Activated CD4-positive, alpha-beta T cell treated with anti-CD3 and anti-CD28 coated beads for 1 hour (primary cell): ENCODE results near the gene TRIM72.
"Not testable (repeated sequence)": the region's sequence is repeated elsewhere in the genome, so short reads cannot be mapped to it uniquely, and the experiment has no call there.

ENCODE experiments used
- DNase-seq: peaks from one replicate; pipeline ENCODE4 v3.0.0-alpha.2; 2020

The TRIM72 gene

DNA sequence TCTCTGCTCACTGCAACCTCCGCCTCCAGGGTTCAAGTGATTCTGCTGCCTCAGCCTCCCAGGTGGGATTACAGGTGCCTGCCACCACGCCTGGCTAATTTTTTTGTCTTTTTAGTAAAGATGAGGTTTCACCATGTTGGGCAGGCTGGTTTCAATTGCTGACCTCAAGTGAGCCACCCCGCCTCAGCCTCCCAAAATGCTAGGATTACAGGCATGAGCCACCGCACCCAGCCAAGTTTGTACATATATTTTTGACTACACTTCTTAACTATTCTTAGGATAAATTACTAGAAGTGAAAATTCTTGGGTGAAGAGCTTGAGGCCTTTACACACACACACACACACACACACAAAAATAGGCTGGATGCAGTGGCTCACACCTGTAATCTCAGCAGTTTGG lies 44.4 kb downstream of the TRIM72 start:
- no peak for DNase-seq

DNA sequence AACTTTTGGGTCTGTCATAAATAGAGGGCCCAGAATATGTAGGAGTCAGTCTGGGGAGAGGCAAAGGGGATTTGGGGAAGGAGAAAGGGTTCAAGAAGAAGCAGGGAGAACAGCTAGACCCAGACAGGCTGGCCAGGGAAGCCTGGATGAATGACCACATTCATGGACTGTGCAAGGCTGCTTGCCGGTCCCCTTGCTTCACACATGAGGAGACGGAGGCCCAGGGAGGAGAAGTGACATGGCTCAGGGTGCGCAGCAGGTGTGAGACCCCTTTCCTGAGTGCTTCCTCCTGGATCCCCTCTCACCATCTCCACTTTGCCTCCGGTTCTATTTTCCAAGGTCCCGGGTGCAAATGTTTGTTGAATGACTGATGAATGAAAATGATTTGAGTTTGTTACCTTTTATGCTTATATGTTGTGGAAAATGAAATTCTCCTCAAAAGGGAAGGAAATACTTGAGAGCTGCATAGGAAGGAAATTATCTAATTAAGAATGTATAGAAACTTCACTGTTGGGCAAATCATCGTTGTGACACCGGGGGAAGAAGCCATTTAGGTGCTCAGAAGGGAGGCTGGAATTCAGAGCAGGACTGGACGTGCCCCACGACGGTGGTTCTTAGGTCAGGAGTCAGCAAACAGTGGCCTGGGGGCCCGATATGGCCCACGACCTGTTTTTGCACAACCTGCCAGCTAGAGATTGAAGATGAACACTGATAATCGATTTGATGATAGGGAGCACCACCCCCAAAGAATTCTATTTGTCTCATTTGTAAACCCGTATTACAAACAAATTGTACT lies 46.4 kb downstream of the TRIM72 start:
- DNase-seq: no peak

DNA sequence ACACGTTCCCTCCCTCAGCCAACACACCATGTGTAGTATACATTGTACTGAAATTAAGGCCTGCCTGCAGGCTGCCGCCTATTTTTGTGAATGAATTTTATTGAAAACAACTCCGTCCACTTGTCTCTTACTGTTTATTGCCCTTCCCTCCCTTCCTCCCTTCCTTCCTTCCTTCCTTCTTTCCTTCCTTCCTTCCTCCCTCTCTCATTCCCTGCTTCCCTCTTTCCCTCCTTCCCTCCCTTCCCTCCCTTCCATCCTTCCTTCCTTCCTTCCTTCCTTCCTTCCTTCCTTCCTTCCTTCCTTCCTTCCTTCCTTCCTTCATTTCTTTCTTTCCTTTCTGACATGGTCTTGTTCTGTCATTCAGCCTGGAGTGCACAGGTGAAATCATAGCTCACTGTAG lies 48.2 kb downstream of the TRIM72 start:
- DNase-seq: no peak

DNA sequence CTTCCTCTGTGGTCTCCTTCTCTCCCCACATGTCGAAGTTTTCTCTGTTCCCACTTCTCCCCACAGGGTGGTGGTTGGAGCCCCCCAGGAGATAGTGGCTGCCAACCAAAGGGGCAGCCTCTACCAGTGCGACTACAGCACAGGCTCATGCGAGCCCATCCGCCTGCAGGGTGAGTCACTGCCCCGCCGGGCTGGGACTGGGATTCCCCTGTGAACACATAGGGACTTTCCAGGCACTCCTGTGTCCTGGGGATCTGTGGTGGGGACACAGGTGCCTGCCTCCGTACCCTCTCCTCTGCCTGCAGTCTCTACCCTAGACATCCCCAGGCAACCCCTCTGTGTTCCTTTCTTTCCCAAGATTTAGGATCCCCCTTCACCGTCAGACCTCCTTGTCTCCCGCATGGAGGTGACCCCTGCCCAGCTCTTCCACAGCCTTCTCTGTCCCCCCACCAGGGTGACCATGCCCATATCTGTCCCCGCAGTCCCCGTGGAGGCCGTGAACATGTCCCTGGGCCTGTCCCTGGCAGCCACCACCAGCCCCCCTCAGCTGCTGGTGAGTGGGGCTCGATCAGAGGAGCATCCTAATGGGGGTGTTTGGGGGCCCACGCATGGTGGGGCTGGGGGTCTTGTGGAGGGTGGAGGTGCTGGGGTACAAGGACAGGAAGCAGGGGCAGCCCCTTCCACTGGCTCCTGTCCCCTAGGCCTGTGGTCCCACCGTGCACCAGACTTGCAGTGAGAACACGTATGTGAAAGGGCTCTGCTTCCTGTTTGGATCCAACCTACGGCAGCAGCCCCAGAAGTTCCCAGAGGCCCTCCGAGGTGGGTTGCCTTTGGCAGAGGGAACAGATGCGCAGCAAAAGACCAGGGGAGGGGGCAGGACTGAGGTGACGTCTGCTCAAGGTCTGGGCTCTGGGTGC lies 51.7 kb downstream of the TRIM72 start:
- peak; percentile 33 for DNase-seq

DNA sequence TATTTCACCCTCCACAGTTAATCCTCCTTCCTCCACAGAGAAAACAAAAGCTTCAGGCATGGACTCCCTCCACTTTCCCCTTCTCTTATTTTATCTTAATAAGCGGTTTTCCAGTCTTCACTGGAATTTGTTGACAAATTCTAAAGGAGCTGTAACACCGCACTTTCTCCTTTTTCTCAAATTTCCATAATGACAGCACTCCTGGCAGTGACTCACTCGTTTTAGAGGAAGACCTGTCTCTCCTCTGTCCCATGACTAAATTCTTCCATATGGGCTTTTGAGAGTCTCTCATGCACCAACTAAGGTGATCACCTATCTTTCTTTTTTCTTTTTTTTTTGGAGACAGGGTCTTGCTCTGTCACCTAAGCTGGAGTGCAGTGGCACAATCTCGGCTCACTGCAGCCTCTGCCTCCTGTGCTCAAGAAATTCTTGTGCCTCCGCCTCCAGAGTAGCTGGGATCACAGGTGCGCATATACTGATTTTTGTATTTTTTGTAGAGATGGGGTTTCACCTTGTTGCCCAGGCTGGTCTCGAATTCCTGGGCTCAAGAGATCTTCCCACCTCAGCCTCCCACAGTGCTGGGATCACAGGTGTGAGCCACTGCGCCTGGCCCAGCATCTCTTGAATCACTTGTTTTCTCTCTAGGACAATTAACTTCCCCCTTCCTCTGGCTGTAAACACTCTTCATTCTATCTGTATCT lies 53.6 kb downstream of the TRIM72 start:
- DNase-seq: no peak

DNA sequence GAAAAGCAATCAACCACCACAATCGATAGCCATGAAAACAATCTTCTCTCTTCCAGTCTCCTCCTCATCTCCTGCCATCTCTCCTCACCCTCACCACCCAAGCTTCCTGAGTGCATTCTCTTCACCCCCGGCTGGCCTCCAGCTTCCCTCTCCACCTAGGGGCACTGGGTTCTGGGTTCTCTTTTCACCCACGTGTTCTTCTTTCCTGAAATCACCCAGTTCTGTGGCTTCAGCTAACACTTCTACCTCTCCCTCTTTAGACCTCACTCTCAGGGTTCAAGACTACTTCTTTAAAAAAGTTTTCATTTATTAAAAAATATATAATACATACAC lies 54.1 kb downstream of the TRIM72 start:
- no peak for DNase-seq

DNA sequence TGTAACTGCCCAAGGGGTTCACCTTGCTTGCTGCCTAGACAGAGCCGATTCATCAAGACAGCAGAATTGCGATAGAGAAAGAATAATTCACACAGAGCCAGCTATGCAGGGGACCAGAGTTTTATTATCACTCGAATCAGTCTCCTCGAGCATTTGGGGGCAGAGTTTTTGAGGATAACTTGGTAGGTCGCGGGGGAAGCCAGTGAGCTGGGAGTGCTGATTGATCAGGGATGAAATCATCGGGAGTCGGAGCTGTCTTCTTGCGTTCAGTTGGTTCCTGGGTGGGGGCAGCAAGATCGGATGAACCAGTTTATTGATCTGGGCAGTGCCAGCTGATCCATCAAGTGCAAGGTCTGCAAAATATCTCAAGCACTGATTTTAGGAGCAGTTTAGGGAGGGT lies 55.0 kb downstream of the TRIM72 start:
- no peak for DNase-seq

DNA sequence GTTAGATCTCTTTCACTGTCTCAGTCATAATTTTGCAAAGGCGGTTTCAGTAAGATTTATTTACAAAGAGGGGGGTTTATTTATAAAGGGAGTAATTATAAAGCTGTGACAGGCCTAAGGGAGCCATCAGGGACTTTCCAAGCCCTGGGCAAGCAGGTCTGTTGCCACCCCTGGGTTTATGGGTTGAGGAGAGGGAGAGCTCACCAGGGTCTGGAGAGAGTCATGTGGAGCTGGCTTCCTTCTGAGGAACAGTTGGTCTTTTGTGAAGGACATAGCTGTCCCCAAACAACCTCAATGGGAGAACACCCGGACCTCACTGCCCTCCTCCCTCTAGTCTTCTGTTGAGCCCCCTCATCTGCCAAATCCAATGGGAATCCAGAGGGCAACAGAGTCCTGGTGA lies 55.6 kb downstream of the TRIM72 start:
- no peak for DNase-seq

DNA sequence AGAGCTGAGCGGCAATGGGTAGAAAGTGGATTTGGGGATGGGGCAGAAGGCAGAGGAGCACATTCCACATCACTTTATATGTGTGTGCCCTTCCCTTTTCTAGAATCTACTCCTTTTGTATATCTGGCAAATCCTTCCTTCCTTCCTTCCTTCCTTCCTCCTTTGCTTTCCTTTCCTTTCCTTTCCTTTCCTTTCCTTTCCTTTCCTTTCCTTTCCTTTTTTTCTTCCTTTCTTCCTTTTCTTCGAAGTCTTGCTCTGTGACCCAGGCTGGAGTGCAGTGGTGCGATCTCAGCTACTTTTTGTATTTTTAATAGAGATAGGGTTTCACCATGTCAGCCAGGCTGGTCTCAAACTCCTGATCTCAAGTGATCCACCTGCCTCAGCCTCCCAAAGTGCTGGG lies 56.1 kb downstream of the TRIM72 start:
- not testable (repeated sequence) for DNase-seq

DNA sequence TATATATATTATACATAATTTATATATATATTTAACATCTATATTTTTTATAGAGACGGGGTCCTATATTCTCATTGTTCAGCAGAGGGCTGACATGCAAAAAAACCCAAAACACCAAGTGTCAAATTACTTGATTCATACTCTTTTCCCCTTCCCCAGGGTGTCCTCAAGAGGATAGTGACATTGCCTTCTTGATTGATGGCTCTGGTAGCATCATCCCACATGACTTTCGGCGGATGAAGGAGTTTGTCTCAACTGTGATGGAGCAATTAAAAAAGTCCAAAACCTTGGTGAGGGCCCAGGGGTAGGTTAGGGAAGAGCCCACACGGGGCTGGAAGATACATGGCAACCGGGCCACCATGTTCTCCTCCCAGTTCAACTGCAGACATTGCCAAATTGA lies 56.9 kb downstream of the TRIM72 start:
- DNase-seq: no peak

DNA sequence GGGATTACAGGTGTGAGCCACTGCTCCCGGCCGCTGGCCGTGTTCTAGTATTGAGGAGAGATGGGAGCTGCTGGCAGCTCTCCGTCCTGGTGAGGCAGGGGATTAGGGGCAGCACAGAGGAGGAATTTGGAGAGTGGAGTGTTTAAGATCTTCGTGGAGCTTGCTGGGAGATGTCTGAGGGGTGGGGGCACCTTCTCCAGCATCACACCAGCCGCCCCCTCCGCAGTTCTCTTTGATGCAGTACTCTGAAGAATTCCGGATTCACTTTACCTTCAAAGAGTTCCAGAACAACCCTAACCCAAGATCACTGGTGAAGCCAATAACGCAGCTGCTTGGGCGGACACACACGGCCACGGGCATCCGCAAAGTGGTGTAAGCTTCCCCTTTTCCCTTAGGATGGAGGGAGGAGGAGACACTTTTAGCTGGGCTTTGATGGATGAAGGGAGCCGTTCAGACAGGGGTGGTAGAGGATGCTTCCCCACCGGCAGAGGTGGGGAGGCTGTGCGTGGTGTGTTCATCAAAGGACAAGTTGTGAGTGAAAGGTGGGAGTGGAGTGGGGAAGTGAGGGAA lies 57.8 kb downstream of the TRIM72 start:
- no peak for DNase-seq

DNA sequence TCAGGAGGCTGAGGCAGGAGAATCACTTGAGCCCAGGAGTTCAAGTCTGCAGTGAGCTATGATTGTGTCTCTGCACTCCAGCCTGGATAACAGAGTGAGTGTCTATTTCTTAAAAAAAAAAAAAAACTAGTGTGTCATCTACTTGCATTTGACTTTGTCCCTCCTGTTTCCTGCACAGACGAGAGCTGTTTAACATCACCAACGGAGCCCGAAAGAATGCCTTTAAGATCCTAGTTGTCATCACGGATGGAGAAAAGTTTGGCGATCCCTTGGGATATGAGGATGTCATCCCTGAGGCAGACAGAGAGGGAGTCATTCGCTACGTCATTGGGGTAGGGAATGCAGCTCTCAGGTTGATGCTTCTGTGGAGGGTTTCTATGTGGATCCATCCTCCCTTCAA lies 59.3 kb downstream of the TRIM72 start:
- DNase-seq: no peak

DNA sequence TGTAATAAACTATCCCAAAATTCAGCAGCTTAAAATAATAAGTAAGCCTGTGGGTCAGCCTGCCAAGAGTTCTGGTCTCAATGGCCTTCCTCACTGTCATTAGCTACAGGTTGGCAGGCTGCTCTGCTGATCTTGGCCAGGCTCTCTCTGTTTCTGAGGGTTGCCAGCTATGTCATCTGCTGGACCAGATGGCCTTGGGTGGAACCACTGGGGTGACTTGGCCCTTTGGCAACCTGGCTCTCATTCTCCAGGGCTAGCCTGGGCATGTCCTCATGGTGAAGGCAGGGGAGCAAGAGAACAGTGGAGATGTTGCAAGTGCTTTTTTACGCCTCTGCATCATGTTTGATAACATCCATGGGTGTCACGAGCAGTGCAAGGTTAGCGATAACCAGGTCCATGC lies 59.8 kb downstream of the TRIM72 start:
- DNase-seq: no peak

DNA sequence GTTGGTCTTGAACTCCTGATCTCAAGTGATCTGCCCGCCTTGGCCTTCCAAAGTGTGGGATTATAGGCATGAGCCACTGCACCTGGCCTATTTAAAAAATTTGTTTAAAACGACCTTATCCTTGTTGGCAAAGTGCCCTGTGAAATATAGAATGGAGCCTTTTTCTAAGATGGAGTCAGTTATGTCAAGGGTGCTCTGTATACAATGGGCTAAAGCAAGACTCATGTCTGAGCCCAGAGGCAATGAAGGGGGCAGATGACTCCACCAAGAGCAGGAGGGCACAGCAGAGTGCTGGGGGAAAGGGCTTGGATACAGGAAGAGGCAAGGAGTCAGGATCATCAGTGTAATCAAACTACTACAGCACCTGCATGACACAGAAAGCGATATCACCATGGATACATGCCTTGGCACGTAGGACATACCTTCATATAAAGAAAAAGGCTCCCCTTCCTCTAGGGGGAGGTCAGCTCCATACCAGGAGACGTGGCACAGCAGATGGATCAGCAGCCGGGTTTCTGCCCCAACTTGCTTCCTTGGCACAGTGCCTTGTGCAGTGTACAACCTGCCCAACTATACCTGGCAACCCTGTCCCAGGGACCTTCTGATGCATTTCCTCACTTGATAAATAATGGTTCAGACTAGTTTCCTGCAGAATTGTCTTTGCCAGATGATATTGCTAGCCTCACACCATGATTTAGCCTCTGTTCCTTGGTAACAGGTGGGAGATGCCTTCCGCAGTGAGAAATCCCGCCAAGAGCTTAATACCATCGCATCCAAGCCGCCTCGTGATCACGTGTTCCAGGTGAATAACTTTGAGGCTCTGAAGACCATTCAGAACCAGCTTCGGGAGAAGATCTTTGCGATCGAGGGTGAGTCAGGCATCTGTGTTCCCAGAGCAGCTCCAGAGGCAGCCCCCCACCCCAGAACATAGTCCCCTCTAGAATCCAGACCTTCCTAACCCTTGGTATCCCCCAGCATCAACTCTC lies 61.2 kb downstream of the TRIM72 start:
- no peak for DNase-seq

DNA sequence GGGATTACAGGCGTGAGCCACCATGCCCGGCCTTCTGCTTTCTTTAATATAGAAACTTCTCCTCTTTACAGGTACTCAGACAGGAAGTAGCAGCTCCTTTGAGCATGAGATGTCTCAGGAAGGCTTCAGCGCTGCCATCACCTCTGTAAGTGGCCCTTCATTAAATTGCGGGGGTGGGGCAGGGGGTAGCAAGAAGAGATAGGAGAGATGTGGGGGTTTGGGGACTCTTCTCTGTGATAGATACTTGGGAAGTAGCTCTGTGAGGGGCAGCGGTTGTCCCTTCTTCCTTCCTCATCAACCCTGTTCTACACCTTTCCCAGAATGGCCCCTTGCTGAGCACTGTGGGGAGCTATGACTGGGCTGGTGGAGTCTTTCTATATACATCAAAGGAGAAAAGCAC lies 62.7 kb downstream of the TRIM72 start:
- no peak for DNase-seq

DNA sequence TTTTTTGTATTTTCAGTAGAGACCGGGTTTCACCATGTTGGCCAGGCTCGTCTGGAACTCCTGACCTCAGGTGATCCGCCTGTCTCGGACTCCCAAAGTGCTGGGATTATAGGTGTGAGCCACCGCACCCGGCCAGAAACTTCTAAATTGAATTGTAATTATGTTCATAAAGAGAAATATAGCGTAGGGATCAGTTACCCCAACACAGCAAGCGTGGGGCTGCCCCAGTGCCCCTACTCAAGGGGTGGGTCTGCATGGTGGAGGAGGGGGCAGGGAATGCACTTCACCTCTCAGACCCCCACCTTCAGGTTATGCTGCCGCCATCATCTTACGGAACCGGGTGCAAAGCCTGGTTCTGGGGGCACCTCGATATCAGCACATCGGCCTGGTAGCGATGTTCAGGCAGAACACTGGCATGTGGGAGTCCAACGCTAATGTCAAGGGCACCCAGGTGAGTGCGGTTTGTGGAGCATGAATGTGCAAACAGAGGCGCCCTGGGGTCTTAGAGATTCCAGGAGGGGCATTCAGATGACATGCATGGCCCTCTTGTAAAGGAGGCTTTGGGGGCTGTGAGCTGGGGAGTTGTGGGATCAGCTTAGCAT lies 63.8 kb downstream of the TRIM72 start:
- DNase-seq: no peak

DNA sequence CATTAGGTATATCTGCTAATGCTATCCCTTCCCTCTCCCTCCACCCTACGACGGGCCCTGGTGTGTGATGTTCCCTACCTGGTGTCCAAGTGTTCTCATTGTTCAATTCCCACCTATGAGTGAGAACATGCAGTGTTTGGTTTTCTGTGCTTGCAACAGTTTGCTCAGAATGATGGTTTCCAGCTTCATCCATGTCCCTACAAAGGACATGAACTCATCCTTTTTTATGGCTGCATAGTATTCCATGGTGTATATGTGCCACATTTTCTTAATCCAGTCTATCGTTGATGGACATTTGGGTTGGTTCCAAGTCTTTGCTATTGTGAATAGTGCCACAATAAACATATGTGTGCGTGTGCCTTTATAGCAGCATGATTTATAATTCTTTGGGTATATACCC lies 64.9 kb downstream of the TRIM72 start:
- DNase-seq: not testable (repeated sequence)
